ENCODE measurements around the gene DAP.

DNA sequence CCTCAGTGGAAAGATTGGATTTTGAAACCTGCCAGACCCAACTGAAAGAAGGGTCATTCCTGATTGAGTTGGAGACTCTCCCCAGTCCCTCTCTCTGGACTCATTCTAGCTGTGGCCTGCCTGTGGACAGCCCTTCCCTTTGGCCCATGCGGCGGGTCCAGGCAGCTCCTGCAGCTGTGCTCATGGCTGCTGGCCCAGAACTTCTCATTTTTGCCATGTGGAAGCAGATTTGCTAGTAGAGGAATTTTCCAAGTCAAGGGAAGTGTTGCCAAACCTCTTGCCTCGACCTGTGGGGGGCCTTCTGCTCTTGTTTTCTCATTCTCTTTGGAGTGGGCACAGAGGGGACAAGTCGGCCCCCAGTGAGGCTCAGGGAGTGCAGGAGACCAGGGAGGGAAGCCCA lies 108.0 kb downstream of the DAP start:
- TF ChIP-seq, protein P1, sequence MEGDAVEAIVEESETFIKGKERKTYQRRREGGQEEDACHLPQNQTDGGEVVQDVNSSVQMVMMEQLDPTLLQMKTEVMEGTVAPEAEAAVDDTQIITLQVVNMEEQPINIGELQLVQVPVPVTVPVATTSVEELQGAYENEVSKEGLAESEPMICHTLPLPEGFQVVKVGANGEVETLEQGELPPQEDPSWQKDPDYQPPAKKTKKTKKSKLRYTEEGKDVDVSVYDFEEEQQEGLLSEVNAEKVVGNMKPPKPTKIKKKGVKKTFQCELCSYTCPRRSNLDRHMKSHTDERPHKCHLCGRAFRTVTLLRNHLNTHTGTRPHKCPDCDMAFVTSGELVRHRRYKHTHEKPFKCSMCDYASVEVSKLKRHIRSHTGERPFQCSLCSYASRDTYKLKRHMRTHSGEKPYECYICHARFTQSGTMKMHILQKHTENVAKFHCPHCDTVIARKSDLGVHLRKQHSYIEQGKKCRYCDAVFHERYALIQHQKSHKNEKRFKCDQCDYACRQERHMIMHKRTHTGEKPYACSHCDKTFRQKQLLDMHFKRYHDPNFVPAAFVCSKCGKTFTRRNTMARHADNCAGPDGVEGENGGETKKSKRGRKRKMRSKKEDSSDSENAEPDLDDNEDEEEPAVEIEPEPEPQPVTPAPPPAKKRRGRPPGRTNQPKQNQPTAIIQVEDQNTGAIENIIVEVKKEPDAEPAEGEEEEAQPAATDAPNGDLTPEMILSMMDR (IDR thresholded peaks at IDR 0.05): no peak
- no peak for TF ChIP-seq NR3C1 (IDR thresholded peaks at IDR 0.05)
- no peak for TF ChIP-seq MAFK (IDR thresholded peaks at IDR 0.05; ENCODE audit: partially characterized antibody)
- no peak for TF ChIP-seq POLR2A (IDR thresholded peaks at IDR 0.05; ENCODE audit: low read length)
- TF ChIP-seq NFE2L2 (conservative IDR thresholded peaks at IDR 0.05; ENCODE audit: low read length): no peak
- TF ChIP-seq, protein P2, sequence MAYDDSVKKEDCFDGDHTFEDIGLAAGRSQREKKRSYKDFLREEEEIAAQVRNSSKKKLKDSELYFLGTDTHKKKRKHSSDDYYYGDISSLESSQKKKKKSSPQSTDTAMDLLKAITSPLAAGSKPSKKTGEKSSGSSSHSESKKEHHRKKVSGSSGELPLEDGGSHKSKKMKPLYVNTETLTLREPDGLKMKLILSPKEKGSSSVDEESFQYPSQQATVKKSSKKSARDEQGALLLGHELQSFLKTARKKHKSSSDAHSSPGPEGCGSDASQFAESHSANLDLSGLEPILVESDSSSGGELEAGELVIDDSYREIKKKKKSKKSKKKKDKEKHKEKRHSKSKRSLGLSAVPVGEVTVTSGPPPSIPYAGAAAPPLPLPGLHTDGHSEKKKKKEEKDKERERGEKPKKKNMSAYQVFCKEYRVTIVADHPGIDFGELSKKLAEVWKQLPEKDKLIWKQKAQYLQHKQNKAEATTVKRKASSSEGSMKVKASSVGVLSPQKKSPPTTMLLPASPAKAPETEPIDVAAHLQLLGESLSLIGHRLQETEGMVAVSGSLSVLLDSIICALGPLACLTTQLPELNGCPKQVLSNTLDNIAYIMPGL (CRISPR knock-in tag; IDR thresholded peaks at IDR 0.05; ENCODE audit: borderline replicate concordance): no peak
- TF ChIP-seq PHF8 (IDR thresholded peaks at IDR 0.05; ENCODE audit: borderline replicate concordance, low read depth): no peak
- no peak for TF ChIP-seq ZSCAN20 (CRISPR knock-in tag; IDR thresholded peaks at IDR 0.05)
- TF ChIP-seq, protein P3, sequence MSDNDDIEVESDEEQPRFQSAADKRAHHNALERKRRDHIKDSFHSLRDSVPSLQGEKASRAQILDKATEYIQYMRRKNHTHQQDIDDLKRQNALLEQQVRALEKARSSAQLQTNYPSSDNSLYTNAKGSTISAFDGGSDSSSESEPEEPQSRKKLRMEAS (IDR thresholded peaks at IDR 0.05): no peak

All from A549 (cell line).